ENCODE data around the gene MMP25. TPM values are rescaled to one million over a fixed set of nuclear protein-coding genes. Genes with fewer than 3 reads are reported as not detected.
"Not testable (repeated sequence)": the region's sequence is repeated elsewhere in the genome, so short reads cannot be mapped to it uniquely, and the experiment has no call there.

Gene MMP25
- total RNA-seq, 2 experiments from 2014 or later: 2.2 TPM

DNA sequence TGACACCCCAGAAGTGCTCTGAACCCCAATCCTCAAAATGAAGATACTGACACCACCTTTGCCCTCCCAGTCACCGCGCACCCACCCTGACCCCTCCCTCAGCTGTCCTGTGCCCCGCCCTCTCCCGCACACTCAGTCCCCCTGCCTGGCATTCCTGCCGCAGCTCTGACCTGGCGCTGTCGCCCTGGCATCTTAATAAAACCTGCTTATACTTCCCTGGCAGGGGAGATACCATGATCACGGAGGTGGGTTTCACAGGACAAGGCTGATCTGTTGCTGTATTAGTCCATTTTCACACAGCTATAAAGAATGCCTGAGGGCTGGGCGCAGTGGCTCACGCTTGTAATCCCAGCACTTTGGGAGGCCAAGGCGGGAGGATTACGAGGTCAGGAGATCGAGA, 35.6 kb downstream of the MMP25 start:
- Mint-ChIP-seq H3K9me3 (peaks cover 26% of the 10 kb centered on the region), H3K4me1 (ENCODE audit: low read depth) (peaks cover 62% of the 10 kb centered on the region), H3K27ac (peak overlapping the region; percentile 81), H3K36me3 (peaks cover 30% of the 10 kb centered on the region)
- CTCF ChIA-PET: interaction anchor here (1.1 kb wide), 1 partner anchor 23 kb away, joined by 3 read pairs; no protein-coding TSS in a partner anchor
- DNase-seq; H3K27me3 Mint-ChIP-seq; H3K4me3 Mint-ChIP-seq; intact Hi-C loops (cut with micrococcal nuclease): not testable (repeated sequence)
- POLR2A ChIA-PET: interaction anchor here (1.1 kb wide), 1 partner anchor 17 kb away, joined by 3 read pairs; the partner anchor contains the start of gene IL32

GRCh38 chr16:3083408-3083807, 37.0 kb downstream of the MMP25 start:
- DNase-seq; intact Hi-C loops (cut with micrococcal nuclease); H3K27me3 Mint-ChIP-seq; H3K4me3 Mint-ChIP-seq: not testable (repeated sequence)
- CTCF ChIA-PET: interaction anchor here (1.0 to 1.3 kb wide), 2 partner anchors 48 to 52 kb away, joined by 3 to 5 read pairs; no protein-coding TSS in a partner anchor
- POLR2A ChIA-PET: interaction anchor here (1.3 kb wide), 1 partner anchor 9 kb away, joined by 5 read pairs; no protein-coding TSS in a partner anchor
- Mint-ChIP-seq H3K27ac (peak overlapping the region; percentile 54), H3K36me3 (peaks cover 23% of the 10 kb centered on the region), H3K4me1 (ENCODE audit: low read depth) (peaks cover 61% of the 10 kb centered on the region), H3K9me3 (peaks cover 23% of the 10 kb centered on the region)

GRCh38 chr16:3084491-3084890, 38.1 kb downstream of the MMP25 start:
- no peak for DNase-seq
- peaks cover 19% of the 10 kb centered on the region for H3K9me3 Mint-ChIP-seq
- CTCF ChIA-PET: interaction anchor here (1.0 to 1.3 kb wide), 2 partner anchors 47 to 53 kb away, joined by 3 to 5 read pairs; no protein-coding TSS in a partner anchor
- POLR2A ChIA-PET: interaction anchor here (1.3 kb wide), 1 partner anchor 10 kb away, joined by 5 read pairs; no protein-coding TSS in a partner anchor
- intact Hi-C loops (cut with micrococcal nuclease): no loop called here
- no peak overlapping the region for H3K27ac Mint-ChIP-seq
- peaks cover 54% of the 10 kb centered on the region for H3K4me1 Mint-ChIP-seq (ENCODE audit: low read depth)
- no peaks in the 10 kb centered on the region for H3K27me3 Mint-ChIP-seq
- no peak overlapping the region for H3K4me3 Mint-ChIP-seq
- peaks cover 16% of the 10 kb centered on the region for H3K36me3 Mint-ChIP-seq

- H3K9me3 Mint-ChIP-seq: peaks cover 12% of the 10 kb centered on the region
- DNase-seq: no peak
- intact Hi-C loops (cut with micrococcal nuclease): no loop called here
- CTCF ChIA-PET: no interaction called here
- no peak overlapping the region for H3K27ac Mint-ChIP-seq
- no peak overlapping the region for H3K4me3 Mint-ChIP-seq
- H3K27me3 Mint-ChIP-seq: no peaks in the 10 kb centered on the region
- H3K36me3 Mint-ChIP-seq: peaks cover 10% of the 10 kb centered on the region
- POLR2A ChIA-PET: no interaction called here
- peaks cover 48% of the 10 kb centered on the region for H3K4me1 Mint-ChIP-seq (ENCODE audit: low read depth)
Measured at GRCh38 chr16:3084969-3085670, 38.8 kb downstream of the MMP25 start.

GRCh38 chr16:3085868-3086595, 39.7 kb downstream of the MMP25 start:
- intact Hi-C loops (cut with micrococcal nuclease): no loop called here
- no peak for DNase-seq
- Mint-ChIP-seq H3K36me3 (peaks cover 5% of the 10 kb centered on the region), H3K27ac (peak overlapping the region; percentile 30), H3K27me3 (no peaks in the 10 kb centered on the region), H3K9me3 (peaks cover 3% of the 10 kb centered on the region), H3K4me3 (no peak overlapping the region), H3K4me1 (ENCODE audit: low read depth) (peaks cover 43% of the 10 kb centered on the region)
- ChIA-PET CTCF (interaction anchor here (1.3 to 1.4 kb wide), 2 partner anchors 11 to 28 kb away, joined by 3 to 7 read pairs; no protein-coding TSS in a partner anchor), POLR2A (interaction anchor here (1.1 kb wide), 1 partner anchor 8 kb away, joined by 3 read pairs; no protein-coding TSS in a partner anchor)

- no peaks in the 10 kb centered on the region for H3K9me3 Mint-ChIP-seq
- ChIA-PET POLR2A (interaction anchor here (1.1 kb wide), 1 partner anchor 9 kb away, joined by 3 read pairs; no protein-coding TSS in a partner anchor), CTCF (interaction anchor here (0.5 to 1.7 kb wide), 5 partner anchors 10 to 52 kb away, joined by 3 to 7 read pairs (median 4); no protein-coding TSS in a partner anchor)
- peaks cover 42% of the 10 kb centered on the region for H3K4me1 Mint-ChIP-seq (ENCODE audit: low read depth)
- intact Hi-C loops (cut with micrococcal nuclease): no loop called here
- peaks cover 1% of the 10 kb centered on the region for H3K36me3 Mint-ChIP-seq
- no peak overlapping the region for H3K27ac Mint-ChIP-seq
- no peak for DNase-seq
- H3K27me3 Mint-ChIP-seq: no peaks in the 10 kb centered on the region
- H3K4me3 Mint-ChIP-seq: no peak overlapping the region
Measured at GRCh38 chr16:3086596-3087242, 40.4 kb downstream of the MMP25 start.

DNA sequence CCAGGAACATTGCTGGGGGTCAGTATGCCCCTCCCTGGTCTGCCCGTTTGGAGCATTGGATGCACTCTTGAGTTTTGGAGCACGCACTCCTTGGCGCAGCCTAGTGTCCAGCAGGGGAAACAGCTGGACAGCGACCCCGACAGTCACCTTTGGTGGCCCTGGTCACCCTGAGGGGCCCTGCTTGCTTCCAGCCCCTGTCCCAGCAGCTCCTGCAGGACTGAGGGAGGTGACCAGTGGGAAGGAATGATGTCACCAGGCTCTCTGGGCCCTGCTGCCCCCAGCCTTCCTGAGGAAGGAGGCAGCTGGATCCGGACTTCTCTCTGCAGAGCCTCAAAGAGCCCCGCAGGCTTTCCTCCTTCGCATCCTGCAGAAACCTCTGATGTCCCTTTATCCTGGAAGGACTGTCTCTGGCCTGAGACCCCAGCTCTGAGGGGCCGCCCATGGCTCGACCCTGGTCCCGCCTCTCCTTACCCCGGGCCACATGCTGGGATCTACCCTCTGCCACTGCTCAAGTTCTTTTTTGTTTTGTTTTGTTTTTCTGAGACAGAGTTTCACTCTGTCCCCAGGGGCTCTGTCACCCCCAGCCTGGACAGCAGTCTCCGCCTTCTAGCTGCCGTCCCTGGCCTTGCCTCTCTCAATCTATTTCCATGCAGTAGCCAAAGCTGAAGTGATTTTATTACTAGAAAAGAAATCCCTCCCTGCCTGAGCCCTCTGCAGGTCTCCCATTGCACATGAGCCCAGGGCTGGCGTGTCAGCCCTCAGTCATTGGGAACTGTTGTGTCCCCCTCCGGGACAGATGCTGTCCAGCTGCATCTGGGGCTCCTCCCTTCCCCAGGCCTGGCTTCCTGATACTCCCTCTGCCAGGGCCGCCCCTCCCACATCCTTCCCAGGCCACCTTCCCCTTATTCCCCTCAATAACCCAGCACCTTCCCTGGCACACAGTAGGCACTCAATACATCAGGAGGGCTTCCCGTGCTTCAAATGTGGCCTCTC, 41.2 kb downstream of the MMP25 start:
- intact Hi-C loops (cut with micrococcal nuclease): no loop called here
- H3K9me3 Mint-ChIP-seq: no peaks in the 10 kb centered on the region
- CTCF ChIA-PET: interaction anchor here (1.0 to 1.7 kb wide), 5 partner anchors 11 to 42 kb away, joined by 3 to 7 read pairs (median 4); no protein-coding TSS in a partner anchor
- peak overlapping the region; percentile 4 for H3K4me3 Mint-ChIP-seq
- DNase-seq: no peak
- no peaks in the 10 kb centered on the region for H3K27me3 Mint-ChIP-seq
- H3K27ac Mint-ChIP-seq: no peak overlapping the region
- no peaks in the 10 kb centered on the region for H3K36me3 Mint-ChIP-seq
- POLR2A ChIA-PET: interaction anchor here (1.1 kb wide), 2 partner anchors 10 to 12 kb away, joined by 3 read pairs; no protein-coding TSS in a partner anchor
- H3K4me1 Mint-ChIP-seq (ENCODE audit: low read depth): peaks cover 37% of the 10 kb centered on the region

DNA sequence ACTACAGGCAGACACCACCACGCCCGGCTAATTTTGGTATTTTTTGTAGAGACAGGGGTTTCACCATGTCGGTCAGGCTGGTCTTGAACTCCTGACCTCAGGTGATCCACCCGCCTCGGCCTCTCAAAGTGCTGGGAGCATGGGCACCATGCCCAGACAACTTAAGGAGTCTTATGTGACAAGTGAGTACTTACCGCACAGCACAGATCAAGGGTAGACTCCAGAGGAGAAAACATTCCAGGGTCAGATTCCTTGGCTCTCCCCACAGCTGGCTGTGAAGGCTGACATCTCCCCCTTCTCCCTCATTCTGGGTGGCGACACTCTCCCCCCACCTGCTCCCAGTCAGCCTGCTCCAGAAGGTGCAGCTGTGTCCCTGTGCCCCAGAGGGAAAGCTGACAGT, 42.1 kb downstream of the MMP25 start:
- Mint-ChIP-seq H3K4me1 (ENCODE audit: low read depth) (peaks cover 30% of the 10 kb centered on the region), H3K36me3 (no peaks in the 10 kb centered on the region), H3K4me3 (peak overlapping the region; percentile 4), H3K9me3 (no peaks in the 10 kb centered on the region), H3K27ac (no peak overlapping the region), H3K27me3 (no peaks in the 10 kb centered on the region)
- intact Hi-C loops (cut with micrococcal nuclease): no loop called here
- ChIA-PET POLR2A (interaction anchor here (0.7 kb wide), 1 partner anchor 29 kb away, joined by 4 read pairs; no protein-coding TSS in a partner anchor), CTCF (interaction anchor here (0.9 to 1.5 kb wide), 3 partner anchors 11 to 46 kb away, joined by 3 to 5 read pairs (median 3); partner anchors contain the start of gene ZNF213)
- no peak for DNase-seq

DNA sequence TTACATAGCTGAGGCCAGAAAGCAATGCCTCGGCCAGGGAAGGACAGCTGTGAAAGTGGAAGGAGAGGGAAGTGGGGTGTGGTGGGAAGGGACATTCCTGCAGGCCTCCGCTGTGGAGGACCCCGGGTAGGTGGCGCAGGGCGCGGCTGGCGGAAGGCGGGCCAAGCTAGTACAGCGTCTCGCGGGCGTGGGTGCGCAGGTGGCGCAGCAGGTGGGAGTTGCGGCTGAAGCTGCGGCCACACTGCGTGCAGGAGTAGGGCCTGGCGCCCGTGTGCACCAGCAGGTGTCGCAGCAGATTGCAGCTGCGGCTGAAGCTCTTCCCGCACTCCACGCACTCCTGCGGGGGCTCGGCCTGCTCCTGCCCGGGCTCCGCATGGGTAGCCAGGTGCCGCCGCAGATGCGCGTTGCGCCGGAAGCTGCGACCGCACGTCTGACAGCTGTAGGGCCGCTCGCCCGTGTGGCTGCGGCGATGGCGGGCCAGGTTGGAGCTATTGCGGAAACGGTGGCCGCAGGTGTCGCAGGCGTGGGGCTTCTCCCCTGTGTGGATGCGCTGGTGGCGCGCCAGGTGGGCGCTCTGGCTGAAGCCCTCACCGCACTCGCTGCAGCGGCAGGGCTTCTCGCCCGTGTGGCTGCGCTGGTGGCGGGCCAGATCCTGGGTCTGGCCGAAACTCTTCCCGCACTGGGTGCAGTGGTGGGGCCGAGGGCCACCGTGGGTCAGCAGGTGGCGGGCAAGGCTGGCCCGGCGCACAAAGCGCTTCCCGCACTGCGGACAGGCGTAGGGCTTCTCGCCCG, 42.8 kb downstream of the MMP25 start:
- CTCF ChIA-PET: interaction anchor here (0.7 to 1.5 kb wide), 4 partner anchors 12 to 46 kb away, joined by 3 to 5 read pairs (median 3); partner anchors contain the start of gene ZNF213
- no peak overlapping the region for H3K27ac Mint-ChIP-seq
- DNase-seq: no peak

More for the DNA sequence above, 42.8 kb downstream of the MMP25 start:
- Mint-ChIP-seq H3K4me1 (ENCODE audit: low read depth) (peaks cover 33% of the 10 kb centered on the region), H3K27me3 (no peaks in the 10 kb centered on the region), H3K4me3 (no peak overlapping the region), H3K36me3 (no peaks in the 10 kb centered on the region), H3K9me3 (no peaks in the 10 kb centered on the region)
- intact Hi-C loops (cut with micrococcal nuclease): no loop called here
- POLR2A ChIA-PET: interaction anchor here (0.7 kb wide), 1 partner anchor 30 kb away, joined by 4 read pairs; no protein-coding TSS in a partner anchor
